DOHH2 (cell line): ENCODE results near the gene RAPH1.
A peak's percentile ranks its signal among the peaks of the same experiment; 100 is the strongest.
"Not testable (repeated sequence)": the region's sequence is repeated elsewhere in the genome, so short reads cannot be mapped to it uniquely, and the experiment has no call there.

Source experiments
- H3F3A ChIP-seq: fragments of 200-600 bp; sonication (generic), shearing (Covaris generic); 2 replicates; pipeline ENCODE4 v1.6.0; 2016; ENCODE audit warnings: antibody characterized with exemption, mild to moderate bottlenecking; ENCODE audit not compliant: control insufficient read depth, insufficient read depth
- H3K27ac ChIP-seq: fragments of 200-600 bp; sonication (generic); 2 replicates; pipeline ENCODE4 v1.5.1; 2014; ENCODE audit warnings: low read depth, mild to moderate bottlenecking, low read length, moderate library complexity
- H3K27me3 ChIP-seq: fragments of 200-600 bp; sonication (generic); 2 replicates; pipeline ENCODE4 v1.6.1; 2014; ENCODE audit warnings: mild to moderate bottlenecking, low read length, mixed read lengths; ENCODE audit not compliant: control insufficient read depth
- H3K36me3 ChIP-seq: fragments of 200-600 bp; sonication (generic); 2 replicates; pipeline ENCODE4 v1.6.1; 2014; ENCODE audit warnings: mild to moderate bottlenecking, low read length, moderate library complexity, mixed read lengths; ENCODE audit not compliant: control insufficient read depth
- H3K4me1 ChIP-seq: fragments of 200-600 bp; sonication (generic); 2 replicates; pipeline ENCODE4 v1.6.1; 2014; ENCODE audit warnings: mild to moderate bottlenecking, low read length, mixed read lengths; ENCODE audit not compliant: control insufficient read depth
- H3K4me2 ChIP-seq: fragments of 200-600 bp; sonication (generic); 2 replicates; pipeline ENCODE4 v1.6.0; 2014; ENCODE audit warnings: mild to moderate bottlenecking, low read length, moderate library complexity
- H3K4me3 ChIP-seq: fragments of 200-600 bp; sonication (generic); 2 replicates; pipeline ENCODE4 v1.5.1; 2014; ENCODE audit warnings: mild to moderate bottlenecking, low read length, mixed read lengths
- H3K79me2 ChIP-seq: fragments of 200-600 bp; sonication (generic); 2 replicates; pipeline ENCODE4 v1.6.1; 2014; ENCODE audit warnings: mild to moderate bottlenecking, low read length, mixed read lengths; ENCODE audit not compliant: control insufficient read depth
- H3K9me2 ChIP-seq: fragments of 200-600 bp; sonication (generic); replicated peaks from 2 replicates; pipeline ENCODE4 v1.6.1; 2014; ENCODE audit warnings: mild to moderate bottlenecking, low read length, mixed read lengths; ENCODE audit not compliant: control insufficient read depth
- H3K9me3 ChIP-seq: fragments of 200-600 bp; sonication (generic); 2 replicates; pipeline ENCODE4 v1.6.1; 2014; ENCODE audit warnings: antibody characterized with exemption, low read length, mixed read lengths; ENCODE audit not compliant: control insufficient read depth, insufficient read depth
- H4K20me1 ChIP-seq: fragments of 200-600 bp; sonication (generic); 2 replicates; pipeline ENCODE4 v1.6.0; 2014; ENCODE audit warnings: low read depth, mild to moderate bottlenecking, antibody characterized with exemption, low read length, moderate library complexity; ENCODE audit not compliant: control insufficient read depth, insufficient read depth
- EZH2phosphoT487 ChIP-seq: fragments of 200-600 bp; sonication (generic); IDR thresholded peaks from 2 replicates; pipeline ENCODE4 v1.6.1; 2017; ENCODE audit warnings: borderline replicate concordance, mild to moderate bottlenecking, antibody characterized with exemption, low read length, moderate library complexity, mixed read lengths
- TF ChIP-seq, protein P1 (sequence below): fragments of 200-600 bp; sonication (generic); IDR thresholded peaks from one replicate; pipeline ENCODE4 v1.5.1; 2014; ENCODE audit warnings: antibody characterized with exemption, mild to moderate bottlenecking, low read depth, low read length; ENCODE audit not compliant: poor library complexity, severe bottlenecking

RAPH1 gene

DNA sequence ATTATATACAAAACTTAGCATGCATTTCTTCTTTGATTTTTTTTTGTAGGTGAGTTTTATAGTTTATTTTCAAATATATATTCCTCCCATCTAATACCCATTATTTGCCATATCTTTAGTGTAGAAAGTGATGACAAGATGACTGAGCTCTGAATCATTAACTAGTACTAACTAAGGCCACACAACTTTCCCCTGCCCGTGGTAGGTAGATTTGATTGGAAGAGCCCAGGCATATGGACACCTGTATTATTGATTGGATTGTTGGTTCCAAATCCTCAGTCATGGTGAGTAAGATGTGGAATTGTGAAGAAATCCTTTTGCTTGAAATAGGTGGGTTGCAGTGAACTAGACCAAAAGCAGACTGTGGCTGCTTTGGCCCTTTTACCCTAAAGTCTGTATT, 152.1 kb downstream of the RAPH1 start:
- H3F3A ChIP-seq, result no peaks in the 10 kb centered on the region
- no peaks in the 10 kb centered on the region for H3K4me1 ChIP-seq
- TF ChIP-seq, protein P1, sequence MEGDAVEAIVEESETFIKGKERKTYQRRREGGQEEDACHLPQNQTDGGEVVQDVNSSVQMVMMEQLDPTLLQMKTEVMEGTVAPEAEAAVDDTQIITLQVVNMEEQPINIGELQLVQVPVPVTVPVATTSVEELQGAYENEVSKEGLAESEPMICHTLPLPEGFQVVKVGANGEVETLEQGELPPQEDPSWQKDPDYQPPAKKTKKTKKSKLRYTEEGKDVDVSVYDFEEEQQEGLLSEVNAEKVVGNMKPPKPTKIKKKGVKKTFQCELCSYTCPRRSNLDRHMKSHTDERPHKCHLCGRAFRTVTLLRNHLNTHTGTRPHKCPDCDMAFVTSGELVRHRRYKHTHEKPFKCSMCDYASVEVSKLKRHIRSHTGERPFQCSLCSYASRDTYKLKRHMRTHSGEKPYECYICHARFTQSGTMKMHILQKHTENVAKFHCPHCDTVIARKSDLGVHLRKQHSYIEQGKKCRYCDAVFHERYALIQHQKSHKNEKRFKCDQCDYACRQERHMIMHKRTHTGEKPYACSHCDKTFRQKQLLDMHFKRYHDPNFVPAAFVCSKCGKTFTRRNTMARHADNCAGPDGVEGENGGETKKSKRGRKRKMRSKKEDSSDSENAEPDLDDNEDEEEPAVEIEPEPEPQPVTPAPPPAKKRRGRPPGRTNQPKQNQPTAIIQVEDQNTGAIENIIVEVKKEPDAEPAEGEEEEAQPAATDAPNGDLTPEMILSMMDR, result no peak
- TF ChIP-seq EZH2phosphoT487, result no peak
- H4K20me1 ChIP-seq, result no peaks in the 10 kb centered on the region
- no peaks in the 10 kb centered on the region for H3K9me3 ChIP-seq
- peaks cover 3% of the 10 kb centered on the region; the same call in 1 of the 2 replicates for H3K36me3 ChIP-seq
- H3K27me3 ChIP-seq, result no peaks in the 10 kb centered on the region
- H3K9me2 ChIP-seq, result no peaks in the 10 kb centered on the region
- no peak overlapping the region for H3K4me3 ChIP-seq
- no peak overlapping the region for H3K4me2 ChIP-seq
- H3K27ac ChIP-seq, result no peak overlapping the region
- H3K79me2 ChIP-seq, result no peaks in the 10 kb centered on the region

DNA sequence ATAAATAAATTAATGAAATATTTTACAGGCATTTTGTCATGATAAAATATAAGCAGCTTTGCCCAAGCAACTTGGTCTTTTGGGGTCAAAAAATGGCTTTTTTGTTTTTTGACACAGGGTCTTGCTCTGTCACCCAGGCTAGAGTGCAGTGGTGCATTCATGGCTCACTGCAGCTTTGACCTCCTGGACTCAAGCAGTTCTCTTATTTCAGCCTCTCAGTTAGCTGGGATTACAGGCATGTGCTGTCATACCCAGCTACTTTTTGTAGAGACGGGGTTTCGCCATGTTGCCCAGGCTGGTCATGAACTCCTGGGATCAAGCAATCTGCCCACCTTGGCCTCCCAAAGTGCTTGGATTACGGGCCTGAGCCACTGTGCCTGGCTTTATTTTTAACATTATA, 155.9 kb downstream of the RAPH1 start:
- Histone ChIP-seq H3K9me3 (no peaks in the 10 kb centered on the region), H4K20me1 (no peaks in the 10 kb centered on the region), H3K4me3 (no peak overlapping the region), H3K4me2 (no peak overlapping the region), H3F3A (no peaks in the 10 kb centered on the region), H3K36me3 (peaks cover 5% of the 10 kb centered on the region; the same call in 1 of the 2 replicates), H3K27me3 (no peaks in the 10 kb centered on the region), H3K79me2 (no peaks in the 10 kb centered on the region), H3K9me2 (no peaks in the 10 kb centered on the region), H3K4me1 (no peaks in the 10 kb centered on the region), H3K27ac (no peak overlapping the region)
- no peak for TF ChIP-seq EZH2phosphoT487
- TF ChIP-seq, protein P1, result no peak

DNA sequence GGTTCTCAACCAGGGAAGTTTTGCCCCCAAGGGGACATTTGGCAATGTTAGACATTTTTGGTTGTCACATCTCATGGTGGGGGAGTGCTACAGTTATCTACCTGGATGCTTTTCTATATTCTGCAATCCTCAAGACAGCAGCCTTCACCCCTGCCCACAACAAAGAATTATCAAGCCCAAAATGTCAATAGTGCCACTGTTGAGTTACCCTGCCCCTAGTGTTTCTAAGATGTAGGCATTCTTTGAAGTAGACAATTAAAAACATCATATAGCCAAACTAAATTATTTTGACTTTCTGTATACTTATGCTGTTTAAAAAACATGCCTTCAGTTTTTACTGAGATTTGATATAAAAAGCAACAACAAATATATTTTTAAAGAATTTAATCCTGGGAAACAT, 158.9 kb downstream of the RAPH1 start:
- Histone ChIP-seq H3K4me3 (no peak overlapping the region), H3F3A (no peaks in the 10 kb centered on the region), H3K9me2 (no peaks in the 10 kb centered on the region), H4K20me1 (no peaks in the 10 kb centered on the region), H3K9me3 (no peaks in the 10 kb centered on the region), H3K36me3 (peaks cover 3% of the 10 kb centered on the region; the same call in 1 of the 2 replicates), H3K27me3 (no peaks in the 10 kb centered on the region), H3K4me2 (no peak overlapping the region), H3K4me1 (no peaks in the 10 kb centered on the region), H3K79me2 (no peaks in the 10 kb centered on the region), H3K27ac (no peak overlapping the region)
- no peak for TF ChIP-seq EZH2phosphoT487
- TF ChIP-seq, protein P1, result peak; percentile 23

DNA sequence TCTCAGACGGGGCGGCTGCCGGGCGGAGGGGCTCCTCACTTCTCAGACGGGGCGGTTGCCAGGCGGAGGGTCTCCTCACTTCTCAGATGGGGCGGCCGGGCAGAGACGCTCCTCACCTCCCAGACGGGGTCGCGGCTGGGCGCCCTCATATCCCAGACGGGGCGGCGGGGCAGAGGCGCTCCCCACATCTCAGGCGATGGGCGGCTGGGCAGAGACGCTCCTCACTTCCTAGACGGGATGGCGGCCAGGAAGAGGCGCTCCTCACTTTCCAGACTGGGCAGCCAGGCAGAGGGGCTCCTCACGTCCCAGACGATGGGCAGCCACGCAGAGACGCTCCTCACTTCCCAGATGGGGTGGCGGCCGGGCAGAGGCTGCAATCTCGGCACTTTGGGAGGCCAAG, 162.4 kb downstream of the RAPH1 start:
- H3K4me1 ChIP-seq, H3K79me2 ChIP-seq, H3F3A ChIP-seq, H3K36me3 ChIP-seq, H4K20me1 ChIP-seq, H3K4me2 ChIP-seq, H3K9me3 ChIP-seq, H3K27ac ChIP-seq, H3K9me2 ChIP-seq, H3K4me3 ChIP-seq, H3K27me3 ChIP-seq: not testable (repeated sequence)
